ENCODE measurements around the gene LRMDA. TPM values are rescaled to one million over a fixed set of nuclear protein-coding genes. Genes with fewer than 3 reads are reported as not detected.

Gene LRMDA
- total and polyA plus RNA-seq, 10 of the 15 experiments (the other 5 are each of a cell fraction or from before 2014, with no cell fraction given) = 0.07 to 0.54 (median 0.29) TPM; not detected in 4

DNA sequence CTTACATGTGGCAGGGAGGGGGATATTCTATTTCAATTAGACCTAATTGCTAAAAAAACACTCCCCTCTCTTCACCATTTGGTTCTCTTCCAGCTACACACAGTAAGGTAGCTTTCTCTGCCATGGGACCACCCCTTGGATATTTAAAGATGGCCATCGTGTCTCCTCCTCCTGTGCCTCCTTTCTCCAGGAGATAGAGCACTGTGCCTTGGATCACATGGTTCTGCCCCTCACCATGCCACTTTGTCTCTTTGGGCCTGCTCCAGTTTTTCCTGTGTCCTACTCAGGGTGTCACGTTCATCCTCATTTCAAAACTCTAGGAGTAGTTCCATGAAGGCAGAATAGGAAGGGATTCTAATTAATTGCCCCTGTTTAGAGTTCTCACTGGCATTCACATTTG is 1146.0 kb downstream of the LRMDA start (continued):
- no peak for TF ChIP-seq ZNF592 (IDR thresholded peaks at IDR 0.05)
- TF ChIP-seq FOXM1 (IDR thresholded peaks at IDR 0.05; ENCODE audit: low read depth, low read length) = no peak
- no peak for TF ChIP-seq PAX8 (IDR thresholded peaks at IDR 0.05)
- TF ChIP-seq NFYB (IDR thresholded peaks at IDR 0.05; ENCODE audit: insufficient read depth, low read depth, low read length) = no peak
- TF ChIP-seq, protein P1, sequence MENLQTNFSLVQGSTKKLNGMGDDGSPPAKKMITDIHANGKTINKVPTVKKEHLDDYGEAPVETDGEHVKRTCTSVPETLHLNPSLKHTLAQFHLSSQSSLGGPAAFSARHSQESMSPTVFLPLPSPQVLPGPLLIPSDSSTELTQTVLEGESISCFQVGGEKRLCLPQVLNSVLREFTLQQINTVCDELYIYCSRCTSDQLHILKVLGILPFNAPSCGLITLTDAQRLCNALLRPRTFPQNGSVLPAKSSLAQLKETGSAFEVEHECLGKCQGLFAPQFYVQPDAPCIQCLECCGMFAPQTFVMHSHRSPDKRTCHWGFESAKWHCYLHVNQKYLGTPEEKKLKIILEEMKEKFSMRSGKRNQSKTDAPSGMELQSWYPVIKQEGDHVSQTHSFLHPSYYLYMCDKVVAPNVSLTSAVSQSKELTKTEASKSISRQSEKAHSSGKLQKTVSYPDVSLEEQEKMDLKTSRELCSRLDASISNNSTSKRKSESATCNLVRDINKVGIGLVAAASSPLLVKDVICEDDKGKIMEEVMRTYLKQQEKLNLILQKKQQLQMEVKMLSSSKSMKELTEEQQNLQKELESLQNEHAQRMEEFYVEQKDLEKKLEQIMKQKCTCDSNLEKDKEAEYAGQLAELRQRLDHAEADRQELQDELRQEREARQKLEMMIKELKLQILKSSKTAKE (IDR thresholded peaks at IDR 0.05; ENCODE audit: low read depth, poor library complexity, severe bottlenecking) = no peak
- TF ChIP-seq KAT2A (conservative IDR thresholded peaks at IDR 0.05; ENCODE audit: control insufficient read depth, low read depth, low read length) = no peak
- no peak for TF ChIP-seq CHD2 (IDR thresholded peaks at IDR 0.05; ENCODE audit: borderline replicate concordance, low read depth, low read length)
- TF ChIP-seq, protein P2, sequence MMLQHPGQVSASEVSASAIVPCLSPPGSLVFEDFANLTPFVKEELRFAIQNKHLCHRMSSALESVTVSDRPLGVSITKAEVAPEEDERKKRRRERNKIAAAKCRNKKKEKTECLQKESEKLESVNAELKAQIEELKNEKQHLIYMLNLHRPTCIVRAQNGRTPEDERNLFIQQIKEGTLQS (IDR thresholded peaks at IDR 0.05; ENCODE audit: borderline replicate concordance, extremely low read depth, low read depth, low read length) = no peak
- no peak for TF ChIP-seq RELB (IDR thresholded peaks at IDR 0.05; ENCODE audit: low read depth)

All from GM12878 (cell line).